MCF 10A (cell line): ENCODE data around the gene CSTPP1. TPM values are rescaled to one million over a fixed set of nuclear protein-coding genes. Genes with fewer than 3 reads are reported as not detected.

Experiments used
- BruUV-seq: library from RNA; stranded (reverse); fragments of 400-500 nt; replicated peaks from 2 replicates; lab custom pipeline; 2021; lab: Mats Ljungman, UMichigan
- CTCF ChIA-PET: fragments of 300-600 bp; sonication (Branson Sonifier 250); formaldehyde crosslinking; extraction: SDS; loops from one replicate; lab custom pipeline; 2021; ENCODE audit warnings: antibody characterized with exemption, inconsistent platforms; lab: Yijun Ruan, JAX
- POLR2A ChIA-PET: fragments of 300-600, 350-650 bp; sonication (Branson Sonifier 250); formaldehyde crosslinking; extraction: SDS; loops from one replicate; lab custom pipeline; 2020; ENCODE audit warnings: antibody characterized with exemption, inconsistent platforms; lab: Yijun Ruan, JAX
- DNase-seq: peaks from one replicate; pipeline ENCODE4 v3.0.0-alpha.2; 2018; ENCODE audit not compliant: unreplicated experiment
- H3K27ac Mint-ChIP-seq: one replicate; pipeline ENCODE4 v1.8.0; 2022; ENCODE audit warnings: mild to moderate bottlenecking, low read depth, mixed read lengths; ENCODE audit not compliant: unreplicated experiment
- H3K27me3 Mint-ChIP-seq: one replicate; pipeline ENCODE4 v1.8.0; 2022; ENCODE audit warnings: mixed read lengths; ENCODE audit not compliant: insufficient read depth, unreplicated experiment
- H3K36me3 Mint-ChIP-seq: one replicate; pipeline ENCODE4 v1.8.0; 2022; ENCODE audit warnings: mild to moderate bottlenecking, moderate library complexity, mixed read lengths; ENCODE audit not compliant: insufficient read depth, unreplicated experiment
- H3K4me1 Mint-ChIP-seq: one replicate; pipeline ENCODE4 v1.8.0; 2022; ENCODE audit warnings: mixed read lengths; ENCODE audit not compliant: insufficient read depth, unreplicated experiment
- H3K4me3 Mint-ChIP-seq: one replicate; pipeline ENCODE4 v1.8.0; 2022; ENCODE audit warnings: mild to moderate bottlenecking, moderate library complexity, mixed read lengths; ENCODE audit not compliant: unreplicated experiment
- H3K9me3 Mint-ChIP-seq: one replicate; pipeline ENCODE4 v1.8.0; 2022; ENCODE audit warnings: mixed read lengths; ENCODE audit not compliant: unreplicated experiment
- CTCF ChIP-seq: fragments of 200-600 bp; IDR thresholded peaks from one replicate; pipeline ENCODE4 v1.8.0; 2022; ENCODE audit warnings: antibody characterized with exemption, mild to moderate bottlenecking; ENCODE audit not compliant: unreplicated experiment
- intact Hi-C: fragments of 100-400 bp; cut with micrococcal nuclease; formaldehyde crosslinking; loops from 2 replicates; pipeline ENCODE4 v1.14.1; 2022
- total RNA-seq: library from RNA; stranded (reverse); gene quantifications from 2 replicates; pipeline ENCODE4 v1.2.3, GENCODE V29; 2022

CSTPP1 gene
- total RNA-seq, 1 experiment from 2014 or later: 19.2 TPM

DNA sequence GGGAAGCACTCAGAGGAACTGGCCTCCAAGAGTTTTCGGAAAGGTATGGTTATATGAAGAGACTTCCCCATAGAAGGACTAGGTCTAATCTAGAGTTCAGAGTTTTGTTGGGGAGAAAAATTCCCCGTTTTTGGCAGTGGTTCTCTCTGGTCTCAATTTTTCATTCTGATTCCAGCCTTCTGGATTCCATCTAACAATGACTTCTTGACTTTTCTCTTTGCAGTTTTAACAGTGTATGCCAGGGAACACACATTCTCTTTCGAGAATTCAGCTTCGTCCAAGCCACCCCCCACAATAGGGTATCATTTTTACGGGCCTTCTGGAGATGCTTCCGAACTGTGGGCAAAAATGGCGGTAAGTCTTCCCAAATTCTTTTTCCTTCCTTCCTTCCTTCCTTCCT is 115.6 kb downstream of the CSTPP1 start:
- no TSS peak for BruUV-seq
- Mint-ChIP-seq H3K36me3 (peaks cover 22% of the 10 kb centered on the region), H3K9me3 (peaks cover 12% of the 10 kb centered on the region), H3K27me3 (no peaks in the 10 kb centered on the region), H3K27ac (no peak overlapping the region), H3K4me1 (no peaks in the 10 kb centered on the region), H3K4me3 (no peak overlapping the region)
- ChIA-PET POLR2A (no interaction called here), CTCF (no interaction called here)
- no peak for TF ChIP-seq CTCF
- intact Hi-C loops: no loop called here
- no peak for DNase-seq

DNA sequence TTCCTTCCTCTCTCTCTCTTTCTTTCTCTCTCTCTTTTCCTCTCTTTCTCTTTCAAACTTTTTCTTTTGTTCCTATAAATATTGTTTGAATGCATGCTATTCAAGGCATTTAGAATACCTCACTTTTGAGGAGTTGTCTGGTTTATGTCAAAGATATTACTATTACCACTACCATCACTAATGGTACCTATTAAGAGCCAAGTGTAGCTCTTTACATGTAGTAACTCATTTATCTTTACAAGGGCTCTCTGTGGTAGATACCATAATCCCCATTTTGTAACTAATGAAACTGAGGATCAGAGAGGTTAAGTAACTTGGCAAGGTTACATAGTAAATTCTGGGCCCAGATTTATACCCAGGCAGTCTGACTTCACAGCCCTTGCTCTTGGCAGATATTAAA is 116.0 kb downstream of the CSTPP1 start:
- no peak overlapping the region for H3K4me3 Mint-ChIP-seq
- no peaks in the 10 kb centered on the region for H3K27me3 Mint-ChIP-seq
- intact Hi-C loops: no loop called here
- DNase-seq: no peak
- peaks cover 22% of the 10 kb centered on the region for H3K36me3 Mint-ChIP-seq
- BruUV-seq: no TSS peak
- peaks cover 12% of the 10 kb centered on the region for H3K9me3 Mint-ChIP-seq
- ChIA-PET POLR2A (no interaction called here), CTCF (no interaction called here)
- H3K4me1 Mint-ChIP-seq: no peaks in the 10 kb centered on the region
- no peak for TF ChIP-seq CTCF
- no peak overlapping the region for H3K27ac Mint-ChIP-seq

GRCh38 chr11:47055534-47055933 is 119.0 kb downstream of the CSTPP1 start:
- Mint-ChIP-seq H3K4me3 (no peak overlapping the region), H3K9me3 (peaks cover 12% of the 10 kb centered on the region), H3K27me3 (no peaks in the 10 kb centered on the region), H3K27ac (no peak overlapping the region), H3K36me3 (peaks cover 23% of the 10 kb centered on the region), H3K4me1 (no peaks in the 10 kb centered on the region)
- TF ChIP-seq CTCF: no peak
- POLR2A ChIA-PET: interaction anchor here (1.1 kb wide), 1 partner anchor 12 kb away, joined by 3 read pairs; no protein-coding TSS in a partner anchor
- DNase-seq: no peak
- CTCF ChIA-PET: interaction anchor here (0.6 kb wide), 1 partner anchor 147 kb away, joined by 3 read pairs; no protein-coding TSS in a partner anchor
- no TSS peak for BruUV-seq
- intact Hi-C loops: no loop called here

GRCh38 chr11:47056261-47056915 is 119.8 kb downstream of the CSTPP1 start:
- ChIA-PET POLR2A (interaction anchor here (1.1 kb wide), 1 partner anchor 11 kb away, joined by 3 read pairs; no protein-coding TSS in a partner anchor), CTCF (no interaction called here)
- Mint-ChIP-seq H3K36me3 (peaks cover 23% of the 10 kb centered on the region), H3K27ac (no peak overlapping the region), H3K9me3 (peaks cover 12% of the 10 kb centered on the region), H3K4me1 (peaks cover 4% of the 10 kb centered on the region), H3K4me3 (no peak overlapping the region), H3K27me3 (no peaks in the 10 kb centered on the region)
- DNase-seq: no peak
- BruUV-seq: no TSS peak
- no peak for TF ChIP-seq CTCF
- intact Hi-C loops: no loop called here
